ENCODE measurements around the gene FEN1.

DNA sequence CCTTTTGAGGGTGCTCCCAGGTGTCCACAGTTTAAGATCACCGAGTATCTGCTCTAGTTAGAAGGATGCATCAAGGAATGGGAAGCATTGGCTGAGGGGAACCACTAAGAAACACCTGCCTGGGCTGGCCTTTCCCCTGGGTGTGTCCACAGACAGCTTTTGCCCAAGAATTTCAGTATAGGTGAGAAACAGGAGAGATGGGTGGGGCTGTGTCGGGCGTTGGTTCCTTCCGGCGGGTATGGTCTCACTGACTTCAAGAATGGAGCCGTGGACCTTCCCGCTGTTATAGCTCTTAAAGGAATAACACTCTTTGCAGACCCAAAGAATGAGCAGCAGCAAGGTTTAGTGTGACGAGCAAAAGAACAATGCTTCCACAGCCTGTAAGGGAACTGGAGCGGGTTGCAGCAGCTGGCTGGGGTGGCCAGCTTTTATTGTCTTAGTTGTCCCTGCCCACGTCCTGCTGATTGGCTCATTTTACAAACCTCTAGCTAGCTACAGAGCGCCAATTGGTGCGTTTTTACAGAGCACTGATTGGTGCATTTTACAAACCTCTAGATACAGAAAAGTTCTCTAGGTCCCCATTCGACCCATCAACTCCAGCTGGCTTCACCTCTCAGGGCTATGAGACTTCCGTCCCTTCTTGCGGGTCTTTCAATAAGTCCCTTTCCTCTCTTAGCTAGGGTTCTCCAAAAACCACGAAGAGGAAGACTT lies 21.7 kb downstream of the FEN1 start:
- TF ChIP-seq, protein P1, sequence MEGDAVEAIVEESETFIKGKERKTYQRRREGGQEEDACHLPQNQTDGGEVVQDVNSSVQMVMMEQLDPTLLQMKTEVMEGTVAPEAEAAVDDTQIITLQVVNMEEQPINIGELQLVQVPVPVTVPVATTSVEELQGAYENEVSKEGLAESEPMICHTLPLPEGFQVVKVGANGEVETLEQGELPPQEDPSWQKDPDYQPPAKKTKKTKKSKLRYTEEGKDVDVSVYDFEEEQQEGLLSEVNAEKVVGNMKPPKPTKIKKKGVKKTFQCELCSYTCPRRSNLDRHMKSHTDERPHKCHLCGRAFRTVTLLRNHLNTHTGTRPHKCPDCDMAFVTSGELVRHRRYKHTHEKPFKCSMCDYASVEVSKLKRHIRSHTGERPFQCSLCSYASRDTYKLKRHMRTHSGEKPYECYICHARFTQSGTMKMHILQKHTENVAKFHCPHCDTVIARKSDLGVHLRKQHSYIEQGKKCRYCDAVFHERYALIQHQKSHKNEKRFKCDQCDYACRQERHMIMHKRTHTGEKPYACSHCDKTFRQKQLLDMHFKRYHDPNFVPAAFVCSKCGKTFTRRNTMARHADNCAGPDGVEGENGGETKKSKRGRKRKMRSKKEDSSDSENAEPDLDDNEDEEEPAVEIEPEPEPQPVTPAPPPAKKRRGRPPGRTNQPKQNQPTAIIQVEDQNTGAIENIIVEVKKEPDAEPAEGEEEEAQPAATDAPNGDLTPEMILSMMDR (IDR thresholded peaks at IDR 0.05; ENCODE audit: low read length): no peak
- no peak for TF ChIP-seq EZH2 (IDR thresholded peaks at IDR 0.05; ENCODE audit: borderline replicate concordance, low read length)

Measured in OCI-LY1 (cell line).